Lung microvascular endothelial cell (primary cell): Measurements from ENCODE around the gene NR4A3. TPM values are rescaled to one million over a fixed set of nuclear protein-coding genes. Genes with fewer than 3 reads are reported as not detected.
"Not testable (repeated sequence)": the region's sequence is repeated elsewhere in the genome, so short reads cannot be mapped to it uniquely, and the experiment has no call there.

Source experiments
- DNase-seq, 2 donors: peaks; one replicate each; pipeline versions ENCODE4 v3.0.0 to v3.0.0-alpha.2; 2010; ENCODE audit warnings: low read depth in 2 of 2
- total RNA-seq: library from RNA; depleted of rRNA; stranded (reverse); fragments of >200 nt; gene quantifications from 2 replicates; pipeline ENCODE4 v1.2.1, GENCODE V29; 2014

The NR4A3 gene
- under 0.01 TPM in 2 replicates for total RNA-seq

DNA sequence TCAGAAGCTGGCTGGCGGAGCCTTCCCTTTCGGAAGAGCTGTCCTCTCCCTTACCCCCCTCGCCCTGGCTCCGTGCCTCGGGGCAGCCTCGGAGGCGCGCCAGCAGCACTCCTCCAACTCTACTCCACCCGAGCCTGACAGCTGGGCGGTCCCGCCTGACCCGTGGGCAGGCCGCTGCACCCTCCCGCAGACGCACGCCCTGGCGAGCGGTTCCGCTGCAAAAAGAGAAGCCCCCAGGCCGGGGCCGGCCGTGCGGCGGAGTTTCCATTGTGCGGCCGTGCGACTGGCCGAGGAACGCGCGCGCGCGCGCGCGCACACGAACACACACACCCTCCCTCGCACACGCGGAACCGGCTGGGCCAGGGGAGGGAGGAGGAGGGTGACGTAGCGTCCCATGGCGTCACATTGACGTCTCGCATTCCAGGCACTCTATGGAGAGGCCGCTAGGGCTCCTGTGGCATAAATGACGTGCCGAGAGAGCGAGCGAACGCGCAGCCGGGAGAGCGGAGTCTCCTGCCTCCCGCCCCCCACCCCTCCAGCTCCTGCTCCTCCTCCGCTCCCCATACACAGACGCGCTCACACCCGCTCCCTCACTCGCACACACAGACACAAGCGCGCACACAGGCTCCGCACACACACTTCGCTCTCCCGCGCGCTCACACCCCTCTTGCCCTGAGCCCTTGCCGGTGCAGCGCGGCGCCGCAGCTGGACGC is at the start of gene NR4A3:
Gene NR4A3 (plus strand): TSS at position 490 of the 713 bp plus-strand sequence. CDS start 6,158 bp downstream, outside the sequence.
- peak; percentile 97 to 98 for DNase-seq

- no peak for DNase-seq
These were observed 48.1 kb upstream of the NR4A3 start for GRCh38 chr9:99773468-99774138.

DNA sequence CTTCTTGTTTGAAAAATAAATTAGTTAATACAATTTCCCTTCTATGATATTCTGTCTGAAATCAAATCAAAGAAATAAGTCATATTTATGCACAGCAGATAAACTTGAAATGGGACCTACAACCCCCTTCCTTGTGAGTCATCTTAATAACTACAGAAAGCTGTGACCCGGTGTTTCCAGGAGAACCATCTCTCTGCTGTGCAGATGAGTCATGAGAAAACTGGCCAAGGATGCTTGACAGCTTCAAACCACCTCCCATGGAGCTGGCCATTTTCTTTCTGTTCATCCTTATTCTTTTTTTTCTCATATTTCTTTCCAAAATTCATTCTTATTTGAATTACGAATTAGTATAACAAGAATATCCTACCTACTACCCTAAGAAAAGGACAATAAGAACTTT is 43.4 kb upstream of the NR4A3 start:
- DNase-seq: peak in 1 of 2 donors; percentile 74

DNA sequence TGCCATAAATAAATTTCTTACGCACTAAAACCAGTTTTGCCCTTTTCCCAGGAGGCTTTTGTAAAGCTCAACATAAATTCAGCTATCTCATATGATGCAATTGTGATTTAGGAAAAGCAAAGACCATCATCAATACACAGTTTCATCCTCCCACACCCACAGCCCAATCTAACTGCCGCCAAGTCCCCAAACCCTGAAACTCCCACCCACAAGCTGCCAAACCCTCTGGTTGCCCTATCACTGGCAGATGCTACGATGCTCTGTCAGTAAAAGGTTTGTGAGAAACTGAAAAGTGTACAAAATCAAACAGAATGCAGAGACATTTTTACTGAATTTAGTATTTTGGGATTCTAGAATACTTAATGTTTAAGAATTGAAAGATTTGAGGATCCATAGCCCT is 42.8 kb upstream of the NR4A3 start:
- DNase-seq: no peak

DNA sequence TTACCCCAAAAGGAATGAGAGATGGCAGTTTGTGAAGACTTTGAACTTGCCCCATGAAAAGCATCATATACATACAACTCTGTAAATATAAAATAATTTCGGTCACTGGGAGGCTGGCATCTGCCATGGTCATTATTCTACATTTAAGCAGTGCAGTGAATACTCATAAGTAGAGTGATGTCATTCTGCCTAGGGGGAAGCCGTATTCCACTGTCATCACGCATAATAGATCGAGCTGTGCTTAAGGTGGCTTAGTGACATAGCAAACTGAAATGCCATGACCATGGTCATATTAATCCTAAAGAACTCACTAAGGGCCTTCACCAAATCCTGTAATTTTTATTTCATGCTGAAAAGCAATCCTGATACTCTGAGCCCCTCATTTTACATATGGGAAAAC is 42.4 kb upstream of the NR4A3 start:
- DNase-seq: no peak

DNA sequence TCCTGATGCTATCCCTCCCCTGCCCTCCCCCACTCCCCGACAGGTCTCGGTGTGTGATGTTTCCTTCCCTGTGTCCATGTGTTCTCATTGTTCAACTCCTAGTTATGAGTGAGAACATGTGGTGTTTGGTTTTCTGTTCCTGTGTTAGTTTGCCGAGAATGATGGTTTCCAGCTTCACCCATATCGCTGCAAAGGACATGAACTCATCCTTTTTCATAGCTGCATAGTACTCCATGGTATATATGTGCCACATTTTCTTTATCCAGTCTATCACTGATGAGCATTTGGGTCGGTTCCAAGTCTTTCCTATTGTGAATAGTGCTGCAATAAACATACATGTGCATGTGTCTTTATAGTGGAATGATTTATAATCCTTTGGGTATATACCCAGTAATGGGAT is 39.3 kb upstream of the NR4A3 start:
- not testable (repeated sequence) for DNase-seq

GRCh38 chr9:99782962-99783718 is 38.5 kb upstream of the NR4A3 start:
- no peak for DNase-seq

DNA sequence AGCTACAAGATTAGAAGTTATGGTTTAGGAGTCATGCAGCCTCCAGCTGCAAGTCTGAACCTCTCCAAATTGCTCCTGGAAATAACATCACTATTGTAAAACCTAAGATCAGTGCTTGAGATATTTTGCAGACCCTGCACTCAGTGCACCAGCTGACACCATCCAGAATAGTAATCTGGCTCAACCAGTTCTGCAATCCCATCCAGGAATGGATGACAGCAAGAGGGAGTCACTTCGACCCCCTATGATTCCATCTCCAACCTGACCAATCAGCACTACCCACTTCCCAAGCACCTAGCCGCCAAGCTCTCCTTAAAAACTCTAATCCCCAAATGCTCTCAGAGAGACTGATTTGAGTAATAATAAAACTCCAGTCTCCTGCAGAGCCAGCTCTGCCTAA is 37.9 kb upstream of the NR4A3 start:
- no peak for DNase-seq

- DNase-seq: no peak
These were observed 36.6 kb upstream of the NR4A3 start for GRCh38 chr9:99785010-99785590.

DNA sequence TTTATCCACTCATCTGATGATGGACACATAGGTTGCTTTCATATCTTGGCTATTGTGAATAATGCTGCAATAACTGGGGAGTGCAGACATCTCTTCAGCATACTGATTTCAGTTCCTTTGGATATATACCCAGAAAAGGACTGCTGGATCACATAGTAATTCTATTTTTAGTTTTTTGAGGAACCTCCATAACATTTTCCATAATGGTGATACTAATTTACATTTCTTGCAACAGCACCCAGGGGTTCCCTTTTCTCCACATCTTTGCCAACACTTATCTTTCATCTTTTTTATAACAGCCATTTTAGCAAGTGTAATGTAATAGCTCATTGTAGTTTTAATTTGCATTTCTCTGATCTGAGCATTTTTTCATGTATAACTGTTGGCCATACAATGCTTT is 34.1 kb upstream of the NR4A3 start:
- no peak for DNase-seq

GRCh38 chr9:99793528-99793927 is 28.2 kb upstream of the NR4A3 start:
- no peak for DNase-seq

DNA sequence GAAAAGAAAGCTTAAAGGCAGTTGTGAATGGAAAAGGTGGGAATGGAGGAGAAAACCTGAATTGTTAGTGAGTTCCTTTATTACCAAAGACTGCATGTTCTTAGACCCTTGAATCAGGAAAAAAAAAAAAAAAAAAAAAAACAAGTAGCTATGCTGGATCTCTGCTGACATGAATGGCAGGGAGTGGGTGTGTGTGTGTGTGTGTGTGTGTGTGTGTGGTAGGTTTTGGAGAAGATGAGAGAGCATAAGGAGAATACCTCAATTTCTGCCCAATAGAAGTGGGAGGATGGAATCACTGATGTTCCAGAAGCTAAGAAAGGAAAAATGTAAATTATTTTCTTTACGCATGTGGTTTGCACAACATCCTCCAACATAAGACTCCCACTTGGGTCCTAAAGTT is 25.5 kb upstream of the NR4A3 start:
- DNase-seq: no peak

DNA sequence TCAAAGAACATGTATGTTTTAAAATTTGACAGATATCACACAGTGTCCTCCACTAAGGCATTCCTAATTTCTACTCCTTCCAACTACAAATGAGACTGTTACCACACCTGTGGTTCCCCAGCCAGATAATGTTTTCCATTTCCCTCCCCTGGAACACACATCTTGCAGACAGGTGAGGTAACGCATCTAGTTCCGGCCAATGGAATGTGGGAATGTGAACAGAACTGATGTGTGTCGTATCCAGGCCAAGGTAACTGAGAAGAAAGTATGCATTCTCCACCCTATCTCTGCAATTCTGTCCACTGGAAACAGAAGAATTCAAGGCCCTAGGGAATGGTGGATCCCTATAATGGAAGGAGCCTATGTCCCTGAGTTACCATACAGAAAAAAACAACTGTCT is 19.9 kb upstream of the NR4A3 start:
- DNase-seq: no peak

DNA sequence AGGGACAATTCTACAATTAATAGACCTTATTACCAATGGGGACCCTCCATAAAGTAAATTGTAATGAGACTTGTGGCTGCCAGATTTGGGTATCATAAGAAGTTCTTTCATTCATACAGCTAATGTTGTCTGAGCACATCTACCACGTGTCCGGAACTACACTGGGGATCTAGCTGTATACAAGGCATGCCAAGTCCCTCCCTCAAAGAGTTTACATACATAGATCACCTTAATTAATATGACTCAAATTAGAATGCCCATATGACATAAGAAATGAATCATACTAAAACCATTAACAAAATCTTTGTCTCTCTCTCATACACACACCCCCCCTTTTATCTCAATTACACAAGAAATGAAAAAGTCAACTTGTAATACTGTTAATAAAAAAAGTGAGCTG is 18.0 kb upstream of the NR4A3 start:
- no peak for DNase-seq

- DNase-seq: peak; percentile 63 to 66
These were observed 14.3 kb upstream of the NR4A3 start for GRCh38 chr9:99807276-99807852.

GRCh38 chr9:99807956-99808355 is 13.7 kb upstream of the NR4A3 start:
- DNase-seq: no peak

DNA sequence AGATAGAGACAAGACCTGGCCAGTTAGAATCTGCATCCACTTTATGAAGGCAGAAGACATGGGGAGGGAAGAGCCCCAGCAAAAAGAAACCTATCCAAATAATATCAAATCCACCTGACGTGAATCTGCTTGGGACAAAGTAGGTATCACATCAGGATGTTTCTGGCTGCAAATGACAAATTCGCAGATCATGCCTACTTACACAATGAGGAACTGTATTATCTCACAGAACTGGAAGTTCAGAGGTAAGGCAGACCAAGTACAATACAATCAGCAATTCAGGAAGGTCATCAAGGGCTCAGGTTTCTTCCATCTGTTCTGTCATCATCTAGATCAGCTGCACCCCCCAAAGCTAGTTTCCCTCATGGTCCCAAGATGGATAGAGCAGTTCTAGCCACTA is 13.2 kb upstream of the NR4A3 start:
- no peak for DNase-seq

DNA sequence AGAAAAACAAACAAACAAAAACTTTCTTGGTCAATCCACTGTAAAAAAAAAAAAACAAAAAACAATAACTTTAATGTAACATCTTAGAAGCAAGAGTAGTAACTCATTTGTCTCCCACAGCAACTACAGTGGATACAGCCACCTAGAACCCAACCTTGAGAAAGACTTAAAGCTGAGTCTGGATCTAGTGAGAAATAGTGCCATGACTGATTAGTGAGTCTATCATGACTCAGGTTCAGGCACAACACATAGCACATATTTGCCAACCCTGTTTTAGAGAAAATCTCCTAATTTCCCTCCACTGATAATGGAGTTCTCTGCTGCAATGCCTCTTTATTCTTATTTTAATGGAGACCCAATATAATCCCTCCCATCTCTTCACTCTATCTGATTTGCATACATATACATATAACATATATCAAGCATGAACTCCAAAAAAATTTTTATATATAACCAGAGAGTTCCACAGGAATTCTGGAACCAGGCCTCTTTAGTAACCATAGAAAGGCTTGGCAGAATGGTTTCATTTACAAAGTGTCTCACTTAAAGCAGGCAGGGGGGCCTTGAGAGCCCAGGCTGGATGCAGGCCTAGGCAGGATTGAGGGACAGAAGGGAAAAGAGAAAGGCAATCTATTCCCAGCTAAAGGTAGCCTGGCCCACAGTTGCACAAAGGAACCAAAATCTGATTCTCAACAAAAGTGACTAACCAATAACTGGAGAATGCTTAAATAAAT is 11.9 kb upstream of the NR4A3 start:
- no peak for DNase-seq

DNA sequence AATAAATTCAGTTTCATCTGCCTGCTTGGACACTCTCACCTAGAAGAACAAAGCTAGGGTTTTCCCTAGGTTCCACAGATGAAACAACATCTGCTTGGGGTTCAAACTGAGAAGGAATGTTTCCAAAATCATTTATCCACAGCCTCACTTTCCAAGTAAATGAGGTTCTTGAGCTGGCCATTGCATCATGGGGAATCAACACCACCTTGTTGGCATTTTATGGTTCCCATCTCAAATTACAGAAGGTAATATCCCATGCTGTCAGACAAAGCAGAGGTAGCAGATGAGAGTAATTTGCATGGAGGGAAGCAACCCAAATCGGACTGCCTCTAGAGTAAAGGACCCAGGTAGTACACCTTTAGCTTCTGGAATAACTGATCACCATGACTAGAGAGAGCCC is 10.5 kb upstream of the NR4A3 start:
- DNase-seq: no peak

GRCh38 chr9:99811598-99812383 is 9.9 kb upstream of the NR4A3 start:
- no peak for DNase-seq
